HK-2 (cell line): ENCODE results near the gene RBFA.

Experiments
- DNase-seq: peaks from one replicate; pipeline ENCODE4 v3.0.0-alpha.2; 2018; ENCODE audit not compliant: unreplicated experiment

RBFA gene

DNA sequence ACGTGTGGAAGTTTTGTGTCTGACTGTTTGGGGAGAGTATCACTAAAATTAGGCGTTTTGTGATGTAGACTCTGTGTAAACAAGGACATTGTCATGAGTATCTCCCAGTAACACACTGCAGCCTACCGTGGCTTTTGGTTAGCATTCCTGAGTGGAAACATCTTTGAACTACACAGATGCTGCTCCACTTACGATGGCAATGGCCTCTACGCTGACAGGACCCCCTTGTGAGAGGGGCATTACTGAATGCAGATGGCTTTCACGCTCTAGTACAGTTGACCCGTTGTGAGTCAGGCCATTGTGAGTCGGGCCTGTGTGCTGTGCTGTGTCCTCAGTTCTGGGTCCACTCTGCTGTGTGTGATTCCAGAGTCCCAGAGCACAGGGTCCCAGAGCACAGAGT, 40.5 kb downstream of the RBFA start:
- DNase-seq, result no peak

GRCh38 chr18:80075940-80076339, 41.7 kb downstream of the RBFA start:
- DNase-seq, result no peak

DNA sequence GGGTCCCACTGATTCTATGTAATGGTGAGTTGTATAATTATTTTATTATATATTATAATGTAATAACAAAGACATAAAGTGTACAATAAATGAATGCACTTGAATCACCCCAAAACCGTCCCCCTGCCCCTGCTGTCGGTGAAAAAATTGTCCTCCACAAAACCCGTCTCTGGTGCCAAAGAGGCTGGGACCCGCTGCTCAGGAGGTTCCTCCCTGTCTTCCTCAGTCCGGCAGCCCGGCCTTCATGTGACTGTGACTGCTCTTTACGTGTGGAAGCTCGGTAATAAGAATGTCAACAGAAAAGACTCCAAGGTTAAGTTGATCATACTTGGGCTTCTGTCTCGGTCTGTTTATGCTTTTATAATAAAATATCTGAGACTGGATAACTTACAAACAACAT, 42.1 kb downstream of the RBFA start:
- no peak for DNase-seq

GRCh38 chr18:80077873-80078272, 43.6 kb downstream of the RBFA start:
- no peak for DNase-seq
